HG02943 (cell line): ENCODE data around the gene EIF2S3B.

ENCODE experiments used
- ATAC-seq: cut with Tn5 transposase; IDR thresholded peaks from one replicate; pipeline ENCODE4 v1.9.1; 2021; ENCODE audit warnings: mild to moderate bottlenecking, low read depth, moderate library complexity; ENCODE audit not compliant: unreplicated experiment

Gene EIF2S3B

GRCh38 chr12:10553148-10553547 is 47.5 kb downstream of the EIF2S3B start:
- ATAC-seq: no peak

GRCh38 chr12:10554228-10554755 is 48.6 kb downstream of the EIF2S3B start:
- ATAC-seq: no peak

- no peak for ATAC-seq
These were observed 49.2 kb downstream of the EIF2S3B start for GRCh38 chr12:10554756-10555481.

- no peak for ATAC-seq
These were observed 51.6 kb downstream of the EIF2S3B start for GRCh38 chr12:10557329-10557728.

GRCh38 chr12:10557766-10558165 is 52.1 kb downstream of the EIF2S3B start:
- ATAC-seq: no peak
